Endothelial cell of hepatic sinusoid (primary cell): ENCODE data around the gene ZFPM1.
"Not testable (repeated sequence)": the region's sequence is repeated elsewhere in the genome, so short reads cannot be mapped to it uniquely, and the experiment has no call there.

Experiments used
- in situ Hi-C: cut with HindIII; loops from 2 replicates; pipeline ENCODE4 v1.10.0; 2017; ENCODE audit warnings: low sequenced_read_pairs

The ZFPM1 gene

GRCh38 chr16:88461331-88462269 lies 8.5 kb downstream of the ZFPM1 start:
- in situ Hi-C loops: no loop called here

- in situ Hi-C loops: no loop called here
Observed at GRCh38 chr16:88462396-88462795, 9.3 kb downstream of the ZFPM1 start.

- in situ Hi-C loops: no loop called here
Observed at GRCh38 chr16:88463411-88463810, 10.3 kb downstream of the ZFPM1 start.

GRCh38 chr16:88464447-88465318 lies 11.6 kb downstream of the ZFPM1 start:
- in situ Hi-C loops: no loop called here

- in situ Hi-C loops: no loop called here
Observed at GRCh38 chr16:88465387-88465983, 12.4 kb downstream of the ZFPM1 start.

- in situ Hi-C loops: no loop called here
Observed at GRCh38 chr16:88466175-88466862, 13.2 kb downstream of the ZFPM1 start.

GRCh38 chr16:88466949-88467348 lies 13.9 kb downstream of the ZFPM1 start:
- in situ Hi-C loops: no loop called here

- in situ Hi-C loops: no loop called here
Observed at GRCh38 chr16:88467541-88467944, 14.5 kb downstream of the ZFPM1 start.

- in situ Hi-C loops: no loop called here
Observed at GRCh38 chr16:88468275-88469129, 15.4 kb downstream of the ZFPM1 start.

- in situ Hi-C loops: no loop called here
Observed at GRCh38 chr16:88469615-88470395, 16.7 kb downstream of the ZFPM1 start.

GRCh38 chr16:88470396-88470680 lies 17.3 kb downstream of the ZFPM1 start:
- in situ Hi-C loops: not testable (repeated sequence)

- in situ Hi-C loops: not testable (repeated sequence)
Observed at GRCh38 chr16:88470696-88471095, 17.6 kb downstream of the ZFPM1 start.

GRCh38 chr16:88471115-88471514 lies 18.0 kb downstream of the ZFPM1 start:
- in situ Hi-C loops: no loop called here

- in situ Hi-C loops: no loop called here
Observed at GRCh38 chr16:88471575-88471974, 18.5 kb downstream of the ZFPM1 start.

GRCh38 chr16:88472069-88472468 lies 19.0 kb downstream of the ZFPM1 start:
- in situ Hi-C loops: no loop called here

- in situ Hi-C loops: no loop called here
Observed at GRCh38 chr16:88472637-88473205, 19.6 kb downstream of the ZFPM1 start.

- in situ Hi-C loops: no loop called here
Observed at GRCh38 chr16:88473666-88474534, 20.8 kb downstream of the ZFPM1 start.

GRCh38 chr16:88475037-88475436 lies 22.0 kb downstream of the ZFPM1 start:
- in situ Hi-C loops: no loop called here
